GM23248 (cell line): ENCODE data around the gene CARS1. TPM values are rescaled to one million over a fixed set of nuclear protein-coding genes. Genes with fewer than 3 reads are reported as not detected.

Experiments
- DNase-seq: peaks from one replicate; pipeline ENCODE4 v3.0.0-alpha.2; 2015
- H2AFZ ChIP-seq: fragments of 200-600 bp; sonication (generic); 2 replicates; pipeline ENCODE4 v1.6.1; 2016; ENCODE audit warnings: antibody characterized with exemption
- H3F3A ChIP-seq: fragments of 200-600 bp; sonication (generic); 2 replicates; pipeline ENCODE4 v1.6.1; 2016; ENCODE audit warnings: mild to moderate bottlenecking, antibody characterized with exemption, mixed run types; ENCODE audit not compliant: insufficient read depth
- H3K27ac ChIP-seq: fragments of 200-600 bp; sonication (generic); 2 replicates; pipeline ENCODE4 v1.5.1; 2016; ENCODE audit warnings: mild to moderate bottlenecking
- H3K27me3 ChIP-seq: fragments of 200-600 bp; sonication (generic); replicated peaks from 2 replicates; pipeline ENCODE4 v1.6.1; 2016; ENCODE audit warnings: mild to moderate bottlenecking; ENCODE audit not compliant: insufficient read depth
- H3K36me3 ChIP-seq: fragments of 200-600 bp; sonication (generic); 2 replicates; pipeline ENCODE4 v1.6.1; 2016; ENCODE audit warnings: low read depth, mild to moderate bottlenecking
- H3K4me1 ChIP-seq: fragments of 200-600 bp; sonication (generic); 2 replicates; pipeline ENCODE4 v1.6.1; 2016; ENCODE audit warnings: mild to moderate bottlenecking; ENCODE audit not compliant: insufficient read depth
- H3K4me2 ChIP-seq: fragments of 200-600 bp; sonication (generic); one replicate; pipeline ENCODE4 v1.6.1; 2016; ENCODE audit warnings: mild to moderate bottlenecking; ENCODE audit not compliant: unreplicated experiment
- H3K4me3 ChIP-seq: fragments of 200-600 bp; sonication (generic); 2 replicates; pipeline ENCODE4 v1.5.1; 2016; ENCODE audit warnings: mild to moderate bottlenecking
- H3K79me2 ChIP-seq: fragments of 200-600 bp; sonication (generic); 2 replicates; pipeline ENCODE4 v1.6.1; 2016; ENCODE audit warnings: mild to moderate bottlenecking; ENCODE audit not compliant: insufficient read depth
- H3K9ac ChIP-seq: fragments of 200-600 bp; sonication (generic); 2 replicates; pipeline ENCODE4 v1.6.1; 2016; ENCODE audit warnings: mild to moderate bottlenecking
- H3K9me2 ChIP-seq: fragments of 200-600 bp; sonication (generic); 2 replicates; pipeline ENCODE4 v1.6.1; 2016; ENCODE audit warnings: mixed run types, mild to moderate bottlenecking, moderate library complexity; ENCODE audit not compliant: insufficient read depth
- H3K9me3 ChIP-seq: fragments of 200-600 bp; sonication (generic); one replicate; pipeline ENCODE4 v1.6.1; 2017; ENCODE audit warnings: low read depth
- H4K20me1 ChIP-seq: fragments of 200-600 bp; sonication (generic); 2 replicates; pipeline ENCODE4 v1.6.0; 2016; ENCODE audit not compliant: insufficient read depth
- EZH2 ChIP-seq: fragments of 200-600 bp; sonication (generic); IDR thresholded peaks from 2 replicates; pipeline ENCODE4 v1.6.1; 2018; ENCODE audit warnings: antibody characterized with exemption, mild to moderate bottlenecking; ENCODE audit not compliant: insufficient read depth, poor library complexity, severe bottlenecking
- EZH2phosphoT487 ChIP-seq: fragments of 200-600 bp; sonication (generic); IDR thresholded peaks from 2 replicates; pipeline ENCODE4 v1.6.1; 2018; ENCODE audit warnings: antibody characterized with exemption, moderate library complexity, mild to moderate bottlenecking, low read depth; ENCODE audit not compliant: insufficient read depth
- WGBS, 2 experiments: methylation state at CpG; one replicate each; pipeline ENCODE4 v1.1.6; 2015 to 2017; ENCODE audit warnings: low lambda C conversion rate in 2 of 2, low coverage in 1 of 2; ENCODE audit errors: missing lambda C conversion rate in 2 of 2; 5-methylcytosine and 5-hydroxymethylcytosine counted together
- in situ Hi-C: fragments of 300-500 bp; cut with MboI; formaldehyde crosslinking; loops from 2 replicates; pipeline ENCODE4 v1.15.0; 2020
- polyA plus RNA-seq: library from polyadenylated mRNA; unstranded; fragments of >200 nt; fragmentation: Nextera tagmentation; extraction: Ambion mirVana; gene quantifications from 2 replicates; pipeline ENCODE4 v1.2.1, GENCODE V29; 2016
- total RNA-seq: library from RNA; depleted of rRNA; stranded (reverse); fragments of >200 nt; shearing (Covaris generic); gene quantifications from 2 replicates; pipeline ENCODE4 v1.2.3, GENCODE V29; 2014

Gene CARS1
- total and polyA plus RNA-seq, 2 experiments from 2014 or later, result 111 to 115 TPM

GRCh38 chr11:3104051-3104714 lies 47.0 kb upstream of the CARS1 start:
- Histone ChIP-seq H3K27me3 (no peaks in the 10 kb centered on the region), H3K36me3 (no peaks in the 10 kb centered on the region), H3K4me2 (no peak overlapping the region), H3K27ac (no peak overlapping the region), H3K4me1 (no peaks in the 10 kb centered on the region), H3K9ac (no peak overlapping the region), H3K4me3 (no peak overlapping the region), H3F3A (no peaks in the 10 kb centered on the region), H3K9me3 (no peaks in the 10 kb centered on the region), H2AFZ (no peak overlapping the region), H4K20me1 (no peaks in the 10 kb centered on the region), H3K79me2 (no peaks in the 10 kb centered on the region), H3K9me2 (no peaks in the 10 kb centered on the region)
- no peak for DNase-seq
- in situ Hi-C loops, result no loop called here
- WGBS, 2 experiments, result 93 to 96% methylated on average over 21 to 22 of the region's 22 CpGs
- TF ChIP-seq EZH2phosphoT487, result no peak
- no peak for TF ChIP-seq EZH2

GRCh38 chr11:3103076-3103475 lies 45.9 kb upstream of the CARS1 start:
- H3K4me2 ChIP-seq, result no peak overlapping the region
- H4K20me1 ChIP-seq, result no peaks in the 10 kb centered on the region
- H3K36me3 ChIP-seq, result no peaks in the 10 kb centered on the region
- H3K9me3 ChIP-seq, result no peaks in the 10 kb centered on the region
- H3F3A ChIP-seq, result no peaks in the 10 kb centered on the region
- 78 to 80% methylated on average over 7 to 9 of the region's 11 CpGs for WGBS, 2 experiments
- no peak overlapping the region for H3K4me3 ChIP-seq
- H3K27ac ChIP-seq, result no peak overlapping the region
- H3K4me1 ChIP-seq, result no peaks in the 10 kb centered on the region
- no peak overlapping the region for H3K9ac ChIP-seq
- no peak for TF ChIP-seq EZH2phosphoT487
- no peak for TF ChIP-seq EZH2
- in situ Hi-C loops, result no loop called here
- H3K27me3 ChIP-seq, result no peaks in the 10 kb centered on the region
- no peaks in the 10 kb centered on the region for H3K9me2 ChIP-seq
- H3K79me2 ChIP-seq, result no peaks in the 10 kb centered on the region
- DNase-seq, result no peak
- H2AFZ ChIP-seq, result no peak overlapping the region

GRCh38 chr11:3102641-3102921 lies 45.4 kb upstream of the CARS1 start:
- no peak overlapping the region for H3K27ac ChIP-seq
- H3K79me2 ChIP-seq, result no peaks in the 10 kb centered on the region
- no peak overlapping the region for H3K9ac ChIP-seq
- in situ Hi-C loops, result no loop called here
- H3K4me1 ChIP-seq, result no peaks in the 10 kb centered on the region
- no peaks in the 10 kb centered on the region for H3K9me3 ChIP-seq
- H3K4me2 ChIP-seq, result no peak overlapping the region
- H3K9me2 ChIP-seq, result no peaks in the 10 kb centered on the region
- H4K20me1 ChIP-seq, result no peaks in the 10 kb centered on the region
- no peaks in the 10 kb centered on the region for H3K36me3 ChIP-seq
- 89 to 92% methylated on average over 5 of the region's 5 CpGs for WGBS, 2 experiments
- TF ChIP-seq EZH2phosphoT487 (no peak), EZH2 (no peak)
- H3K27me3 ChIP-seq, result no peaks in the 10 kb centered on the region
- H3K4me3 ChIP-seq, result no peak overlapping the region
- H2AFZ ChIP-seq, result no peak overlapping the region
- H3F3A ChIP-seq, result no peaks in the 10 kb centered on the region
- no peak for DNase-seq

- no peaks in the 10 kb centered on the region for H3K79me2 ChIP-seq
- no peak overlapping the region for H3K4me2 ChIP-seq
- H3K9me3 ChIP-seq, result no peaks in the 10 kb centered on the region
- H3F3A ChIP-seq, result no peaks in the 10 kb centered on the region
- H2AFZ ChIP-seq, result no peak overlapping the region
- no peaks in the 10 kb centered on the region for H3K9me2 ChIP-seq
- in situ Hi-C loops, result no loop called here
- TF ChIP-seq EZH2 (no peak), EZH2phosphoT487 (no peak)
- 86 to 97% methylated on average over 13 to 18 of the region's 20 CpGs for WGBS, 2 experiments
- no peak overlapping the region for H3K4me3 ChIP-seq
- no peak for DNase-seq
- no peak overlapping the region for H3K9ac ChIP-seq
- no peaks in the 10 kb centered on the region for H3K27me3 ChIP-seq
- no peaks in the 10 kb centered on the region for H3K36me3 ChIP-seq
- no peaks in the 10 kb centered on the region for H4K20me1 ChIP-seq
- H3K27ac ChIP-seq, result no peak overlapping the region
- H3K4me1 ChIP-seq, result no peaks in the 10 kb centered on the region
Measured at GRCh38 chr11:3101921-3102640, 44.9 kb upstream of the CARS1 start.
